Measurements from ENCODE around the gene PTPN11. TPM values are rescaled to one million over a fixed set of nuclear protein-coding genes. Genes with fewer than 3 reads are reported as not detected.

PTPN11 gene
- 100 to 1,000 TPM in 3 of 4 donors, 10 to 100 TPM in 1; 90.6 to 136 (median 110) TPM for total RNA-seq

- no peaks in the 10 kb centered on the region for H3K27me3 ChIP-seq
- H3K4me1 ChIP-seq = peaks cover 0 to 52% (median 35%) of the 10 kb centered on the region in 4 donors
- peak; percentile 74 to 85 for DNase-seq (ENCODE audit: low spot score in 2 of 2)
- H3K27ac ChIP-seq = peak within 1 kb of the TSS; percentile 97 to 99 (median 98)
- WGBS, 2 donors = 0% methylated on average over 16 to 29 of the region's 89 CpGs
- H3K36me3 ChIP-seq = no peaks in the 10 kb centered on the region
- peak in 4 of 5 experiments; percentile 34 to 64 (median 44) for TF ChIP-seq CTCF (IDR thresholded peaks at IDR 0.05)
- TF ChIP-seq POLR2A (IDR thresholded peaks at IDR 0.05) = peak; percentile 74 to 84
- peak; percentile 63 to 94 for TF ChIP-seq EP300 (IDR thresholded peaks at IDR 0.05)
- peak within 1 kb of the TSS; percentile 80 to 98 (median 86) for H3K4me3 ChIP-seq
- no peaks in the 10 kb centered on the region for H3K9me3 ChIP-seq
These were observed at the start of gene PTPN11 for GRCh38 chr12:112418608-112419296. PTPN11 (plus strand) TSS chr12:112418947; CDS start chr12:112419112, 165 bp downstream.

- WGBS, 2 donors = 39 to 42% methylated on average over 1 of the region's 1 CpG
- Histone ChIP-seq H3K36me3 (no peaks in the 10 kb centered on the region), H3K9me3 (no peaks in the 10 kb centered on the region), H3K4me3 (no peak overlapping the region), H3K27ac (no peak overlapping the region), H3K27me3 (no peaks in the 10 kb centered on the region), H3K4me1 (no peaks in the 10 kb centered on the region)
- TF ChIP-seq EP300 (IDR thresholded peaks at IDR 0.05) = no peak
- TF ChIP-seq POLR2A (IDR thresholded peaks at IDR 0.05) = no peak
- TF ChIP-seq CTCF (IDR thresholded peaks at IDR 0.05) = no peak
- DNase-seq (ENCODE audit: low spot score in 2 of 2) = no peak
These were observed 48.5 kb upstream of the PTPN11 start for GRCh38 chr12:112370199-112370598.

GRCh38 chr12:112370868-112371510, 47.8 kb upstream of the PTPN11 start:
- Histone ChIP-seq H3K27me3 (no peaks in the 10 kb centered on the region), H3K27ac (no peak overlapping the region), H3K9me3 (no peaks in the 10 kb centered on the region), H3K4me1 (no peaks in the 10 kb centered on the region), H3K4me3 (no peak overlapping the region), H3K36me3 (no peaks in the 10 kb centered on the region)
- TF ChIP-seq POLR2A (IDR thresholded peaks at IDR 0.05) (no peak), CTCF (IDR thresholded peaks at IDR 0.05) (no peak), EP300 (IDR thresholded peaks at IDR 0.05) (no peak)
- no peak for DNase-seq (ENCODE audit: low spot score in 2 of 2)
- 78 to 80% methylated on average over 8 of the region's 8 CpGs for WGBS, 2 donors

GRCh38 chr12:112374166-112374740, 44.5 kb upstream of the PTPN11 start:
- H3K27ac ChIP-seq = no peak overlapping the region
- H3K27me3 ChIP-seq = no peaks in the 10 kb centered on the region
- H3K9me3 ChIP-seq = no peaks in the 10 kb centered on the region
- no peak overlapping the region for H3K4me3 ChIP-seq
- DNase-seq (ENCODE audit: low spot score in 2 of 2) = no peak
- peaks cover 0 to 2% (median 0%) of the 10 kb centered on the region in 4 donors for H3K4me1 ChIP-seq
- WGBS, 2 donors = 75 to 98% methylated on average over 3 of the region's 3 CpGs
- TF ChIP-seq EP300 (IDR thresholded peaks at IDR 0.05) (no peak), CTCF (IDR thresholded peaks at IDR 0.05) (no peak)
- no peaks in the 10 kb centered on the region for H3K36me3 ChIP-seq

GRCh38 chr12:112375105-112375504, 43.6 kb upstream of the PTPN11 start:
- H3K27ac ChIP-seq = no peak overlapping the region
- WGBS, 2 donors = 81 to 82% methylated on average over 5 of the region's 5 CpGs
- TF ChIP-seq CTCF (IDR thresholded peaks at IDR 0.05) (no peak), POLR2A (IDR thresholded peaks at IDR 0.05) (no peak), EP300 (IDR thresholded peaks at IDR 0.05) (no peak)
- no peaks in the 10 kb centered on the region for H3K36me3 ChIP-seq
- H3K4me3 ChIP-seq = no peak overlapping the region
- no peak for DNase-seq (ENCODE audit: low spot score in 2 of 2)
- H3K9me3 ChIP-seq = no peaks in the 10 kb centered on the region
- peaks cover 0 to 10% (median 2%) of the 10 kb centered on the region in 4 donors for H3K4me1 ChIP-seq
- H3K27me3 ChIP-seq = no peaks in the 10 kb centered on the region

All from tibial nerve (tissue), 4 donors.